SK-N-SH (cell line): ENCODE measurements around the gene NBL1. TPM values are rescaled to one million over a fixed set of nuclear protein-coding genes. Genes with fewer than 3 reads are reported as not detected.
A peak's percentile ranks its signal among the peaks of the same experiment; 100 is the strongest.

ENCODE experiments used
- CTCF ChIA-PET: fragments of 300-600, 350-600 bp; formaldehyde crosslinking; extraction: SDS; loops from one replicate; lab custom pipeline; 2021; lab: Yijun Ruan, JAX
- POLR2A ChIA-PET: fragments of 350-600 bp; sonication (Branson Sonifier 250); formaldehyde crosslinking; extraction: SDS; loops from one replicate; lab custom pipeline; 2020; ENCODE audit warnings: antibody characterized with exemption, inconsistent platforms; lab: Yijun Ruan, JAX
- DNase-seq: peaks from one replicate; pipeline ENCODE4 v3.0.0; 2012
- H2AFZ ChIP-seq: fragments of 200-600 bp; sonication (generic); 2 replicates; pipeline ENCODE4 v1.8.1; 2016; ENCODE audit warnings: antibody characterized with exemption, mild to moderate bottlenecking, low read depth
- H3F3A ChIP-seq: fragments of 200-600 bp; sonication (generic); replicated peaks from 2 replicates; pipeline ENCODE3; 2016; ENCODE audit warnings: antibody characterized with exemption, mild to moderate bottlenecking; ENCODE audit not compliant: insufficient read depth
- H3K27ac ChIP-seq, 2 experiments: fragments of 200-500 bp in 1 of 2; fragments of 200-600 bp in 1 of 2; sonication (Bioruptor generic) in 1 of 2; sonication (generic), shearing (Covaris generic) in 1 of 2; 2 replicates each; pipeline versions ENCODE4 v1.5.1 to v1.6.1; 2014 to 2016; ENCODE audit warnings: low read depth in 2 of 2, inconsistent platforms in 1 of 2, low read length in 1 of 2, mild to moderate bottlenecking in 1 of 2, mixed read lengths in 1 of 2
- H3K27me3 ChIP-seq: fragments of 200-600 bp; sonication (generic), shearing (Covaris generic); 2 replicates; pipeline ENCODE4 v1.6.1; 2016; ENCODE audit warnings: mixed run types; ENCODE audit not compliant: insufficient read depth
- H3K36me3 ChIP-seq, 2 experiments: fragments of 200-500 bp in 1 of 2; fragments of 200-600 bp in 1 of 2; sonication (Bioruptor generic) in 1 of 2; sonication (generic) in 1 of 2; replicated peaks in 1 of 2; 2 replicates each; pipeline versions ENCODE3 to v1.5.1; 2014 to 2016; ENCODE audit warnings: low read length in 1 of 2, mild to moderate bottlenecking in 1 of 2; ENCODE audit not compliant: insufficient read depth in 2 of 2, control insufficient read depth in 1 of 2
- H3K4me1 ChIP-seq, 2 experiments: fragments of 200-500 bp in 1 of 2; fragments of 200-600 bp in 1 of 2; sonication (Bioruptor generic) in 1 of 2; sonication (generic), shearing (Covaris generic) in 1 of 2; 2 replicates each; pipeline versions ENCODE4 v1.5.1 to v1.6.1; 2014 to 2016; ENCODE audit warnings: low read depth in 1 of 2, low read length in 1 of 2, mixed run types in 1 of 2; ENCODE audit not compliant: insufficient read depth in 2 of 2, control insufficient read depth in 1 of 2
- H3K4me2 ChIP-seq: fragments of 200-600 bp; sonication (generic), shearing (Covaris generic); 2 replicates; pipeline ENCODE4 v1.6.1; 2017; ENCODE audit warnings: mixed run types
- H3K4me3 ChIP-seq, 2 experiments: fragments of 200-500 bp in 1 of 2; fragments of 200-600 bp in 1 of 2; sonication (Bioruptor generic) in 1 of 2; sonication (generic), shearing (Covaris generic) in 1 of 2; 2 replicates each; pipeline versions ENCODE4 v1.5.1 to v1.8.1; 2014 to 2016; ENCODE audit warnings: low read depth in 2 of 2, inconsistent platforms in 1 of 2, low read length in 1 of 2, mild to moderate bottlenecking in 1 of 2, mixed read lengths in 1 of 2, moderate library complexity in 1 of 2
- H3K79me2 ChIP-seq: fragments of 200-600 bp; sonication (generic); 2 replicates; pipeline ENCODE4 v1.8.1; 2017; ENCODE audit warnings: mild to moderate bottlenecking; ENCODE audit not compliant: insufficient read depth
- H3K9ac ChIP-seq: fragments of 200-600 bp; sonication (generic); 2 replicates; pipeline ENCODE4 v1.6.1; 2017; ENCODE audit warnings: mixed run types
- H3K9me2 ChIP-seq: fragments of 200-600 bp; sonication (generic); 2 replicates; pipeline ENCODE4 v1.6.1; 2017; ENCODE audit warnings: mixed run types
- H3K9me3 ChIP-seq: fragments of 200-600 bp; sonication (generic); 2 replicates; pipeline ENCODE4 v1.6.1; 2017; ENCODE audit warnings: mixed run types, mild to moderate bottlenecking, moderate library complexity
- H4K20me1 ChIP-seq: fragments of 200-600 bp; sonication (generic); 2 replicates; pipeline ENCODE4 v1.6.1; 2017; ENCODE audit warnings: mild to moderate bottlenecking, mixed run types; ENCODE audit not compliant: insufficient read depth
- ELF1 ChIP-seq: IDR thresholded peaks from 2 replicates; pipeline ENCODE4 v1.4.0; 2012
- EZH2phosphoT487 ChIP-seq: fragments of 200-600 bp; sonication (generic); IDR thresholded peaks from 2 replicates; pipeline ENCODE4 v1.6.1; 2017; ENCODE audit warnings: low read depth, mixed run types, mild to moderate bottlenecking, antibody characterized with exemption, moderate library complexity, borderline replicate concordance
- FOSL2 ChIP-seq: IDR thresholded peaks from 2 replicates; pipeline ENCODE4 v1.4.0; 2012; ENCODE audit warnings: low read depth, mild to moderate bottlenecking, moderate library complexity, borderline replicate concordance
- GATA2 ChIP-seq: sonication (generic); formaldehyde crosslinking; IDR thresholded peaks from 2 replicates; pipeline ENCODE4 v1.5.0; 2020; ENCODE audit warnings: mild to moderate bottlenecking, missing genetic modification reagents
- IRF3 ChIP-seq: fragments of 150-350 bp; IDR thresholded peaks from 2 replicates; pipeline ENCODE4 v1.6.1; 2016; ENCODE audit warnings: mild to moderate bottlenecking, low read depth, low read length
- JUND ChIP-seq: IDR thresholded peaks from 2 replicates; pipeline ENCODE4 v1.4.0; 2012
- MEF2A ChIP-seq: IDR thresholded peaks from 2 replicates; pipeline ENCODE4 v1.4.0; 2012; ENCODE audit warnings: low read depth, borderline replicate concordance
- MXI1 ChIP-seq: IDR thresholded peaks from 2 replicates; pipeline ENCODE4 v1.6.1; 2012; ENCODE audit warnings: mild to moderate bottlenecking, low read depth, low read length, improper control_type of control experiment
- NFIC ChIP-seq: IDR thresholded peaks from 2 replicates; pipeline ENCODE4 v1.4.0; 2012; ENCODE audit warnings: borderline replicate concordance
- NRF1 ChIP-seq: IDR thresholded peaks from 2 replicates; pipeline ENCODE4 v1.6.1; 2012; ENCODE audit warnings: low read depth, mild to moderate bottlenecking, low read length
- POLR2AphosphoS5 ChIP-seq: IDR thresholded peaks from 2 replicates; pipeline ENCODE4 v1.6.1; 2012; ENCODE audit warnings: low read depth, low read length
- RAD21 ChIP-seq: IDR thresholded peaks from 2 replicates; pipeline ENCODE4 v1.6.1; 2012; ENCODE audit warnings: mild to moderate bottlenecking, low read length
- RCOR1 ChIP-seq: fragments of 150-350 bp; IDR thresholded peaks from 2 replicates; pipeline ENCODE4 v1.6.1; 2017; ENCODE audit warnings: antibody characterized with exemption, low read length
- RXRA ChIP-seq: IDR thresholded peaks from 2 replicates; pipeline ENCODE4 v1.4.0; 2012; ENCODE audit warnings: low read depth, mild to moderate bottlenecking, borderline replicate concordance
- SIN3A ChIP-seq: IDR thresholded peaks from 2 replicates; pipeline ENCODE4 v1.6.1; 2012; ENCODE audit warnings: low read depth, mild to moderate bottlenecking, low read length, moderate library complexity, borderline replicate concordance
- SMC3 ChIP-seq: IDR thresholded peaks from 2 replicates; pipeline ENCODE4 v1.6.1; 2012; ENCODE audit warnings: low read depth, low read length, improper control_type of control experiment
- TCF12 ChIP-seq: IDR thresholded peaks from 2 replicates; pipeline ENCODE4 v1.4.0; 2012
- USF2 ChIP-seq: fragments of 150-350 bp; IDR thresholded peaks from 2 replicates; pipeline ENCODE4 v1.6.1; 2017; ENCODE audit warnings: antibody characterized with exemption, low read length, low read depth, borderline replicate concordance
- YY1 ChIP-seq: IDR thresholded peaks from 2 replicates; pipeline ENCODE4 v1.4.0; 2012; ENCODE audit warnings: low read depth, mild to moderate bottlenecking
- WGBS: methylation state at CpG from one replicate; pipeline ENCODE4 v1.1.6; 2017; ENCODE audit warnings: low lambda C conversion rate; 5-methylcytosine and 5-hydroxymethylcytosine counted together
- polyA plus RNA-seq, 3 experiments: library from polyadenylated mRNA; depleted of rRNA; stranded (reverse); fragments of >200 nt; gene quantifications; 2 replicates each; pipeline ENCODE4 v1.2.3, GENCODE V29; 2012
- TF ChIP-seq, protein P1 (sequence below): IDR thresholded peaks from 2 replicates; pipeline ENCODE4 v1.4.0; 2012; ENCODE audit warnings: low read depth, borderline replicate concordance
- TF ChIP-seq, protein P2 (sequence below): fragments of 200-600 bp; sonication (generic); IDR thresholded peaks from 2 replicates; pipeline ENCODE4 v1.6.1; 2017; ENCODE audit warnings: antibody characterized with exemption, mild to moderate bottlenecking, moderate library complexity
- TF ChIP-seq, protein P3 (sequence below): IDR thresholded peaks from 2 replicates; pipeline ENCODE4 v1.6.1; 2012; ENCODE audit warnings: mild to moderate bottlenecking, low read depth, low read length, moderate library complexity

Gene NBL1
- polyA plus RNA-seq, 1 of the 3 experiments (the other 2 are of a cell fraction) = 36.1 TPM

- TF ChIP-seq, protein P1, sequence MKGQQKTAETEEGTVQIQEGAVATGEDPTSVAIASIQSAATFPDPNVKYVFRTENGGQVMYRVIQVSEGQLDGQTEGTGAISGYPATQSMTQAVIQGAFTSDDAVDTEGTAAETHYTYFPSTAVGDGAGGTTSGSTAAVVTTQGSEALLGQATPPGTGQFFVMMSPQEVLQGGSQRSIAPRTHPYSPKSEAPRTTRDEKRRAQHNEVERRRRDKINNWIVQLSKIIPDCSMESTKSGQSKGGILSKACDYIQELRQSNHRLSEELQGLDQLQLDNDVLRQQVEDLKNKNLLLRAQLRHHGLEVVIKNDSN = no peak
- TF ChIP-seq RAD21 (no peak), GATA2 (no peak), EZH2phosphoT487 (no peak), MEF2A (no peak), MXI1 (no peak), YY1 (no peak)
- TF ChIP-seq, protein P2, sequence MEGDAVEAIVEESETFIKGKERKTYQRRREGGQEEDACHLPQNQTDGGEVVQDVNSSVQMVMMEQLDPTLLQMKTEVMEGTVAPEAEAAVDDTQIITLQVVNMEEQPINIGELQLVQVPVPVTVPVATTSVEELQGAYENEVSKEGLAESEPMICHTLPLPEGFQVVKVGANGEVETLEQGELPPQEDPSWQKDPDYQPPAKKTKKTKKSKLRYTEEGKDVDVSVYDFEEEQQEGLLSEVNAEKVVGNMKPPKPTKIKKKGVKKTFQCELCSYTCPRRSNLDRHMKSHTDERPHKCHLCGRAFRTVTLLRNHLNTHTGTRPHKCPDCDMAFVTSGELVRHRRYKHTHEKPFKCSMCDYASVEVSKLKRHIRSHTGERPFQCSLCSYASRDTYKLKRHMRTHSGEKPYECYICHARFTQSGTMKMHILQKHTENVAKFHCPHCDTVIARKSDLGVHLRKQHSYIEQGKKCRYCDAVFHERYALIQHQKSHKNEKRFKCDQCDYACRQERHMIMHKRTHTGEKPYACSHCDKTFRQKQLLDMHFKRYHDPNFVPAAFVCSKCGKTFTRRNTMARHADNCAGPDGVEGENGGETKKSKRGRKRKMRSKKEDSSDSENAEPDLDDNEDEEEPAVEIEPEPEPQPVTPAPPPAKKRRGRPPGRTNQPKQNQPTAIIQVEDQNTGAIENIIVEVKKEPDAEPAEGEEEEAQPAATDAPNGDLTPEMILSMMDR = no peak
These were observed 990 bp upstream of the NBL1 start (continued) for GRCh38 chr1:19643121-19643520.

- no CpG with 5 or more reads among the region's 51 CpGs for WGBS
These were observed 227 bp downstream of the NBL1 start for GRCh38 chr1:19644395-19644680.

More at GRCh38 chr1:19644395-19644680, 227 bp downstream of the NBL1 start:
- H2AFZ ChIP-seq = no peak overlapping the region
- H3K79me2 ChIP-seq = no peaks in the 10 kb centered on the region; the same call in none of the 2 replicates
- H3K4me3 ChIP-seq = peak overlapping the region; percentile 66 to 74
- ChIA-PET CTCF (interaction anchor here (1.1 to 13.2 kb wide), 4 partner anchors 9 to 332 kb away, joined by 3 to 235 read pairs (median 17); partner anchors contain the start of genes AKR7A2 and SLC66A1), POLR2A (interaction anchor here (1.0 kb wide), 1 partner anchor 238 kb away, joined by 3 read pairs; no protein-coding TSS in a partner anchor)
- H4K20me1 ChIP-seq = peaks cover 4% of the 10 kb centered on the region; the same call in 1 of the 2 replicates
- H3K9me2 ChIP-seq = no peaks in the 10 kb centered on the region
- DNase-seq = peak; percentile 82
- no peaks in the 10 kb centered on the region for H3K36me3 ChIP-seq
- peaks cover 5% of the 10 kb centered on the region for H3F3A ChIP-seq
- peak overlapping the region in 1 of 2 experiments; percentile 80; a peak in 1 of 4 replicates for H3K27ac ChIP-seq
- TF ChIP-seq TCF12 = no peak
- TF ChIP-seq EZH2phosphoT487 = no peak
- TF ChIP-seq MXI1 = no peak
- no peak for TF ChIP-seq FOSL2
- no peak for TF ChIP-seq JUND
- TF ChIP-seq, protein P1 = no peak
- TF ChIP-seq RXRA = no peak
- no peak for TF ChIP-seq RCOR1
- TF ChIP-seq NRF1 = no peak
- TF ChIP-seq NFIC = no peak
- TF ChIP-seq POLR2AphosphoS5 = no peak
- no peak for TF ChIP-seq SMC3
- no peak for TF ChIP-seq SIN3A
- TF ChIP-seq, protein P3, sequence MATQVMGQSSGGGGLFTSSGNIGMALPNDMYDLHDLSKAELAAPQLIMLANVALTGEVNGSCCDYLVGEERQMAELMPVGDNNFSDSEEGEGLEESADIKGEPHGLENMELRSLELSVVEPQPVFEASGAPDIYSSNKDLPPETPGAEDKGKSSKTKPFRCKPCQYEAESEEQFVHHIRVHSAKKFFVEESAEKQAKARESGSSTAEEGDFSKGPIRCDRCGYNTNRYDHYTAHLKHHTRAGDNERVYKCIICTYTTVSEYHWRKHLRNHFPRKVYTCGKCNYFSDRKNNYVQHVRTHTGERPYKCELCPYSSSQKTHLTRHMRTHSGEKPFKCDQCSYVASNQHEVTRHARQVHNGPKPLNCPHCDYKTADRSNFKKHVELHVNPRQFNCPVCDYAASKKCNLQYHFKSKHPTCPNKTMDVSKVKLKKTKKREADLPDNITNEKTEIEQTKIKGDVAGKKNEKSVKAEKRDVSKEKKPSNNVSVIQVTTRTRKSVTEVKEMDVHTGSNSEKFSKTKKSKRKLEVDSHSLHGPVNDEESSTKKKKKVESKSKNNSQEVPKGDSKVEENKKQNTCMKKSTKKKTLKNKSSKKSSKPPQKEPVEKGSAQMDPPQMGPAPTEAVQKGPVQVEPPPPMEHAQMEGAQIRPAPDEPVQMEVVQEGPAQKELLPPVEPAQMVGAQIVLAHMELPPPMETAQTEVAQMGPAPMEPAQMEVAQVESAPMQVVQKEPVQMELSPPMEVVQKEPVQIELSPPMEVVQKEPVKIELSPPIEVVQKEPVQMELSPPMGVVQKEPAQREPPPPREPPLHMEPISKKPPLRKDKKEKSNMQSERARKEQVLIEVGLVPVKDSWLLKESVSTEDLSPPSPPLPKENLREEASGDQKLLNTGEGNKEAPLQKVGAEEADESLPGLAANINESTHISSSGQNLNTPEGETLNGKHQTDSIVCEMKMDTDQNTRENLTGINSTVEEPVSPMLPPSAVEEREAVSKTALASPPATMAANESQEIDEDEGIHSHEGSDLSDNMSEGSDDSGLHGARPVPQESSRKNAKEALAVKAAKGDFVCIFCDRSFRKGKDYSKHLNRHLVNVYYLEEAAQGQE = no peak
- no peak for TF ChIP-seq ELF1
- no peak for TF ChIP-seq IRF3
- no peak for TF ChIP-seq USF2
- peak overlapping the region; percentile 69; the same call in 1 of the 2 replicates for H3K9ac ChIP-seq
- H3K4me2 ChIP-seq = peak overlapping the region; percentile 95; the same call in 1 of the 2 replicates
- H3K27me3 ChIP-seq = no peaks in the 10 kb centered on the region
- H3K4me1 ChIP-seq = peaks cover 0 to 25% of the 10 kb centered on the region in 2 experiments; a peak in 1 of 4 replicates
- no peaks in the 10 kb centered on the region for H3K9me3 ChIP-seq
